H1 (cell line): ENCODE data around the gene CEP44.

ENCODE experiments used
- BCL11A ChIP-seq, 2 experiments: IDR thresholded peaks; one replicate each; pipeline ENCODE4 v1.6.1; 2011; ENCODE audit warnings: low read depth in 2 of 2, low read length in 2 of 2, mild to moderate bottlenecking in 2 of 2
- EGR1 ChIP-seq: IDR thresholded peaks from 2 replicates; pipeline ENCODE4 v1.6.1; 2011; ENCODE audit warnings: low read depth, low read length, borderline replicate concordance
- POLR2A ChIP-seq, 2 experiments: IDR thresholded peaks; 1 replicate in 1 of 2; 2 replicates in 1 of 2; pipeline ENCODE4 v1.6.1; 2011; ENCODE audit warnings: low read depth in 2 of 2, low read length in 2 of 2, mild to moderate bottlenecking in 2 of 2; ENCODE audit errors: control extremely low read depth in 1 of 2
- TAF1 ChIP-seq: IDR thresholded peaks from 2 replicates; pipeline ENCODE4 v1.6.1; 2011; ENCODE audit warnings: mild to moderate bottlenecking, low read depth, low read length
- ZNF274 ChIP-seq: IDR thresholded peaks from 2 replicates; pipeline ENCODE4 v1.7.0; 2012; ENCODE audit warnings: low read length, borderline replicate concordance; ENCODE audit errors: extremely low read depth
- TF ChIP-seq, protein P1 (sequence below), 3 experiments: IDR thresholded peaks; 1 replicate in 2 of 3; 2 replicates in 1 of 3; pipeline versions ENCODE4 v1.5.1 to v1.6.1; 2011; ENCODE audit warnings: low read length in 3 of 3, mild to moderate bottlenecking in 3 of 3, inconsistent platforms in 2 of 3, low read depth in 1 of 3, moderate library complexity in 1 of 3; ENCODE audit not compliant: insufficient read depth in 1 of 3; ENCODE audit errors: control extremely low read depth in 1 of 3

DNA sequence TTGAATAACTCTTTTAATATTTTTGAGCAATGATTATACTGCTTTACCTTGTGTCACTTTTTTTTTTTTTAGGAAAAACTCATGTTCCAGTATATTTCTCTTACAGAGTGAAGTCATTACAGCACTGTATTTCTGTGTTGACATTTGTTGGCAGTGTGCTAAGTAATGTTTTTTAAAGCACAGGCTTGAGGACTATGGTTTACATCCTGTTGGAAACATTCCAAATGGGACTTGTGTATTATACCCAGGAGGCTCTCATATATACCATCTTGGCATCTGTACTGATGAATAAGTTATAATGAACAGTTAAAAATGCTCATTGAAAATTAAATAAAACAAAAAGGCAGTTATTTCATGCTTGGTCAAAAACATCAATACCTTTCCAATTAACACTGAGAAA is 33.8 kb downstream of the CEP44 start:
- no peak for TF ChIP-seq TAF1
- TF ChIP-seq, protein P1, sequence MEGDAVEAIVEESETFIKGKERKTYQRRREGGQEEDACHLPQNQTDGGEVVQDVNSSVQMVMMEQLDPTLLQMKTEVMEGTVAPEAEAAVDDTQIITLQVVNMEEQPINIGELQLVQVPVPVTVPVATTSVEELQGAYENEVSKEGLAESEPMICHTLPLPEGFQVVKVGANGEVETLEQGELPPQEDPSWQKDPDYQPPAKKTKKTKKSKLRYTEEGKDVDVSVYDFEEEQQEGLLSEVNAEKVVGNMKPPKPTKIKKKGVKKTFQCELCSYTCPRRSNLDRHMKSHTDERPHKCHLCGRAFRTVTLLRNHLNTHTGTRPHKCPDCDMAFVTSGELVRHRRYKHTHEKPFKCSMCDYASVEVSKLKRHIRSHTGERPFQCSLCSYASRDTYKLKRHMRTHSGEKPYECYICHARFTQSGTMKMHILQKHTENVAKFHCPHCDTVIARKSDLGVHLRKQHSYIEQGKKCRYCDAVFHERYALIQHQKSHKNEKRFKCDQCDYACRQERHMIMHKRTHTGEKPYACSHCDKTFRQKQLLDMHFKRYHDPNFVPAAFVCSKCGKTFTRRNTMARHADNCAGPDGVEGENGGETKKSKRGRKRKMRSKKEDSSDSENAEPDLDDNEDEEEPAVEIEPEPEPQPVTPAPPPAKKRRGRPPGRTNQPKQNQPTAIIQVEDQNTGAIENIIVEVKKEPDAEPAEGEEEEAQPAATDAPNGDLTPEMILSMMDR (IDR thresholded peaks at IDR 0.05; ENCODE audit: control extremely low read depth in 1 of 3, insufficient read depth in 1 of 3, low read depth in 1 of 3, low read length in 3 of 3), result no peak
- TF ChIP-seq BCL11A (IDR thresholded peaks at IDR 0.05; ENCODE audit: low read depth in 2 of 2, low read length in 2 of 2), result no peak
- TF ChIP-seq ZNF274, result no peak
- TF ChIP-seq POLR2A (IDR thresholded peaks at IDR 0.05; ENCODE audit: control extremely low read depth in 1 of 2, low read depth in 2 of 2, low read length in 2 of 2), result no peak
- no peak for TF ChIP-seq EGR1
